Natural killer cell treated with Interleukin-12 subunit alpha and Interleukin-12 subunit beta and Interleukin-15 and Interleukin-18, amount 100 ng/mL, for 72 hours (primary cell): Measurements from ENCODE around the gene BSDC1. TPM values are rescaled to one million over a fixed set of nuclear protein-coding genes. Genes with fewer than 3 reads are reported as not detected.

Experiments
- ATAC-seq, 2 donors: fragments of 150-1000 bp; cut with Tn5 transposase in 1 of 2; sonication (Bioruptor Pico), chemical (Tn5 transposase) in 1 of 2; 2 replicates each; pipeline ENCODE4 v1.10.0; 2021
- DNase-seq: peaks from one replicate; pipeline ENCODE4 v3.0.0; 2022; ENCODE audit warnings: low spot score
- H3K27ac Mint-ChIP-seq, 2 donors: 1 replicate in 1 of 2; 2 replicates in 1 of 2; pipeline ENCODE4 v1.8.0; 2022; ENCODE audit warnings: mixed read lengths in 2 of 2, mild to moderate bottlenecking in 1 of 2, moderate library complexity in 1 of 2
- H3K27me3 Mint-ChIP-seq, 2 donors: 1 replicate in 1 of 2; 2 replicates in 1 of 2; pipeline ENCODE4 v1.8.0; 2022; ENCODE audit warnings: mixed read lengths in 2 of 2
- H3K36me3 Mint-ChIP-seq: one replicate; pipeline ENCODE4 v1.8.0; 2022; ENCODE audit warnings: mixed read lengths
- H3K4me1 Mint-ChIP-seq, 2 donors: 1 replicate in 1 of 2; 2 replicates in 1 of 2; pipeline ENCODE4 v1.8.0; 2022; ENCODE audit warnings: low read depth in 2 of 2, mixed read lengths in 2 of 2, mild to moderate bottlenecking in 1 of 2
- H3K4me3 Mint-ChIP-seq: one replicate; pipeline ENCODE4 v1.8.0; 2022; ENCODE audit warnings: mixed read lengths
- H3K9me3 Mint-ChIP-seq: 2 replicates; pipeline ENCODE4 v1.8.0; 2022; ENCODE audit warnings: mixed read lengths
- total RNA-seq, 2 donors: library from RNA; stranded (reverse); gene quantifications; one replicate each; pipeline ENCODE4 v1.2.3, GENCODE V29; 2022

BSDC1 gene
- total RNA-seq, 2 donors from 2014 or later: 55.6 to 68.2 TPM

GRCh38 chr1:32345289-32345827 is 48.9 kb downstream of the BSDC1 start:
- ATAC-seq (no peak), DNase-seq (no peak)
- H3K4me1 Mint-ChIP-seq: peaks cover 9 to 20% of the 10 kb centered on the region in 2 donors
- peak overlapping the region in 1 of 2 donors; percentile 59 for H3K27ac Mint-ChIP-seq
- no peaks in the 10 kb centered on the region for H3K9me3 Mint-ChIP-seq
- H3K27me3 Mint-ChIP-seq: peaks cover 0 to 3% of the 10 kb centered on the region in 2 donors
- H3K4me3 Mint-ChIP-seq: no peak overlapping the region
- H3K36me3 Mint-ChIP-seq: no peaks in the 10 kb centered on the region

GRCh38 chr1:32342704-32343103 is 51.5 kb downstream of the BSDC1 start:
- DNase-seq (no peak), ATAC-seq (no peak)
- peaks cover 21 to 23% of the 10 kb centered on the region in 2 donors for H3K4me1 Mint-ChIP-seq
- H3K4me3 Mint-ChIP-seq: no peak overlapping the region
- H3K9me3 Mint-ChIP-seq: no peaks in the 10 kb centered on the region
- peaks cover 0 to 3% of the 10 kb centered on the region in 2 donors for H3K27me3 Mint-ChIP-seq
- H3K36me3 Mint-ChIP-seq: no peaks in the 10 kb centered on the region
- H3K27ac Mint-ChIP-seq: no peak overlapping the region

- no peak overlapping the region for H3K27ac Mint-ChIP-seq
- H3K36me3 Mint-ChIP-seq: no peaks in the 10 kb centered on the region
- ATAC-seq (no peak), DNase-seq (no peak)
- H3K4me3 Mint-ChIP-seq: no peak overlapping the region
- peaks cover 26 to 29% of the 10 kb centered on the region in 2 donors for H3K4me1 Mint-ChIP-seq
- H3K27me3 Mint-ChIP-seq: peaks cover 0 to 3% of the 10 kb centered on the region in 2 donors
- no peaks in the 10 kb centered on the region for H3K9me3 Mint-ChIP-seq
Measured at GRCh38 chr1:32341971-32342370, 52.3 kb downstream of the BSDC1 start.

GRCh38 chr1:32341186-32341757 is 53.0 kb downstream of the BSDC1 start:
- ATAC-seq (no peak), DNase-seq (no peak)
- H3K27ac Mint-ChIP-seq: no peak overlapping the region
- H3K27me3 Mint-ChIP-seq: no peaks in the 10 kb centered on the region
- no peaks in the 10 kb centered on the region for H3K36me3 Mint-ChIP-seq
- peaks cover 30 to 32% of the 10 kb centered on the region in 2 donors for H3K4me1 Mint-ChIP-seq
- no peak overlapping the region for H3K4me3 Mint-ChIP-seq
- H3K9me3 Mint-ChIP-seq: no peaks in the 10 kb centered on the region

GRCh38 chr1:32339363-32339978 is 54.8 kb downstream of the BSDC1 start:
- DNase-seq (no peak), ATAC-seq (peak in 1 of 2 donors; percentile 41)
- H3K36me3 Mint-ChIP-seq: no peaks in the 10 kb centered on the region
- H3K4me1 Mint-ChIP-seq: peaks cover 36 to 37% of the 10 kb centered on the region in 2 donors
- H3K4me3 Mint-ChIP-seq: peak overlapping the region; percentile 34
- peak overlapping the region in 1 of 2 donors; percentile 15 for H3K27ac Mint-ChIP-seq
- no peaks in the 10 kb centered on the region for H3K27me3 Mint-ChIP-seq
- no peaks in the 10 kb centered on the region for H3K9me3 Mint-ChIP-seq

- H3K4me1 Mint-ChIP-seq: peaks cover 36 to 43% of the 10 kb centered on the region in 2 donors
- no peaks in the 10 kb centered on the region for H3K36me3 Mint-ChIP-seq
- no peak overlapping the region for H3K4me3 Mint-ChIP-seq
- no peaks in the 10 kb centered on the region for H3K9me3 Mint-ChIP-seq
- no peak for ATAC-seq
- H3K27ac Mint-ChIP-seq: peak overlapping the region; percentile 6 to 21
- no peak for DNase-seq
- H3K27me3 Mint-ChIP-seq: no peaks in the 10 kb centered on the region
Measured at GRCh38 chr1:32338637-32339145, 55.5 kb downstream of the BSDC1 start.

- Mint-ChIP-seq H3K27me3 (no peaks in the 10 kb centered on the region), H3K27ac (peak overlapping the region; percentile 6 to 31), H3K4me1 (peaks cover 36 to 47% of the 10 kb centered on the region in 2 donors), H3K9me3 (no peaks in the 10 kb centered on the region), H3K4me3 (peak overlapping the region; percentile 71), H3K36me3 (peaks cover 4% of the 10 kb centered on the region)
- no peak for DNase-seq
- ATAC-seq: peak; percentile 1 to 24
Measured at GRCh38 chr1:32337855-32338636, 56.2 kb downstream of the BSDC1 start.

GRCh38 chr1:32336963-32337675 is 57.1 kb downstream of the BSDC1 start:
- no peaks in the 10 kb centered on the region for H3K27me3 Mint-ChIP-seq
- peaks cover 4% of the 10 kb centered on the region for H3K36me3 Mint-ChIP-seq
- H3K9me3 Mint-ChIP-seq: no peaks in the 10 kb centered on the region
- DNase-seq (peak; percentile 90), ATAC-seq (peak; percentile 69 to 83)
- H3K4me1 Mint-ChIP-seq: peaks cover 36 to 43% of the 10 kb centered on the region in 2 donors
- H3K4me3 Mint-ChIP-seq: peak overlapping the region; percentile 71
- H3K27ac Mint-ChIP-seq: peak overlapping the region in 1 of 2 donors; percentile 6

GRCh38 chr1:32336591-32336932 is 57.7 kb downstream of the BSDC1 start:
- Mint-ChIP-seq H3K36me3 (peaks cover 8% of the 10 kb centered on the region), H3K27ac (peak overlapping the region in 1 of 2 donors; percentile 6), H3K4me3 (peak overlapping the region; percentile 71), H3K9me3 (no peaks in the 10 kb centered on the region), H3K27me3 (no peaks in the 10 kb centered on the region), H3K4me1 (peaks cover 36 to 46% of the 10 kb centered on the region in 2 donors)
- DNase-seq (no peak), ATAC-seq (no peak)

- Mint-ChIP-seq H3K9me3 (no peaks in the 10 kb centered on the region), H3K27ac (peak within 1 kb of the TSS in 1 of 2 donors; percentile 6), H3K4me3 (peak within 1 kb of the TSS; percentile 82), H3K4me1 (peaks cover 36 to 46% of the 10 kb centered on the region in 2 donors), H3K27me3 (no peaks in the 10 kb centered on the region), H3K36me3 (peaks cover 13% of the 10 kb centered on the region)
- DNase-seq (peak; percentile 86), ATAC-seq (peak; percentile 72 to 81)
Measured at GRCh38 chr1:32335790-32336590, 58.3 kb downstream of the BSDC1 start, which contains the start of gene MARCKSL1. Gene MARCKSL1 (minus strand): TSS chr1:32336233. CDS start chr1:32336033, 200 bp downstream.

GRCh38 chr1:32335535-32335789 is 58.8 kb downstream of the BSDC1 start:
- peak; percentile 22 to 41 for ATAC-seq
- DNase-seq: no peak

GRCh38 chr1:32334864-32335534 is 59.2 kb downstream of the BSDC1 start:
- Mint-ChIP-seq H3K4me3 (peak overlapping the region; percentile 82), H3K36me3 (peaks cover 19% of the 10 kb centered on the region), H3K4me1 (peaks cover 36 to 48% of the 10 kb centered on the region in 2 donors), H3K27ac (no peak overlapping the region), H3K9me3 (no peaks in the 10 kb centered on the region), H3K27me3 (no peaks in the 10 kb centered on the region)
- ATAC-seq (peak; percentile 46 to 56), DNase-seq (no peak)

More at GRCh38 chr1:32335535-32335789, 58.8 kb downstream of the BSDC1 start:
- Mint-ChIP-seq H3K27me3 (no peaks in the 10 kb centered on the region), H3K27ac (no peak overlapping the region), H3K4me3 (no peak overlapping the region), H3K36me3 (peaks cover 17% of the 10 kb centered on the region), H3K9me3 (no peaks in the 10 kb centered on the region), H3K4me1 (peaks cover 36 to 46% of the 10 kb centered on the region in 2 donors)
